Measurements from ENCODE around the gene MLH1.
"Not testable (repeated sequence)": the region's sequence is repeated elsewhere in the genome, so short reads cannot be mapped to it uniquely, and the experiment has no call there.

MLH1 gene

GRCh38 chr3:36993326-36994283, at the start of gene MLH1:
TSS of gene MLH1 (plus strand) at chr3:36993518. CDS start at chr3:36993548, 30 bp downstream.
- DNase-seq (ENCODE audit: low read depth), result no peak

GRCh38 chr3:36943601-36944000, 49.7 kb upstream of the MLH1 start:
- DNase-seq (ENCODE audit: low read depth), result no peak

GRCh38 chr3:36944012-36944640, 49.2 kb upstream of the MLH1 start:
- no peak for DNase-seq (ENCODE audit: low read depth)

GRCh38 chr3:36944641-36945270, 48.6 kb upstream of the MLH1 start, which contains the start of gene TRANK1:
TSS of gene TRANK1 (minus strand) at chr3:36945054. CDS start at chr3:36944809, 245 bp downstream.
- DNase-seq (ENCODE audit: low read depth), result peak; percentile 77

GRCh38 chr3:36945333-36945980, 47.9 kb upstream of the MLH1 start:
- DNase-seq (ENCODE audit: low read depth), result no peak

- not testable (repeated sequence) for DNase-seq (ENCODE audit: low read depth)
Observed at GRCh38 chr3:36947814-36948213, 45.5 kb upstream of the MLH1 start.

GRCh38 chr3:36954452-36955134, 38.7 kb upstream of the MLH1 start:
- DNase-seq (ENCODE audit: low read depth), result no peak

- DNase-seq (ENCODE audit: low read depth), result no peak
Observed at GRCh38 chr3:36956155-36956554, 37.2 kb upstream of the MLH1 start.

- DNase-seq (ENCODE audit: low read depth), result no peak
Observed at GRCh38 chr3:36957063-36957462, 36.3 kb upstream of the MLH1 start.

- no peak for DNase-seq (ENCODE audit: low read depth)
Observed at GRCh38 chr3:36957862-36958686, 35.2 kb upstream of the MLH1 start.

- DNase-seq (ENCODE audit: low read depth), result no peak
Observed at GRCh38 chr3:36959821-36960220, 33.5 kb upstream of the MLH1 start.

- DNase-seq (ENCODE audit: low read depth), result no peak
Observed at GRCh38 chr3:36960502-36960901, 32.8 kb upstream of the MLH1 start.

GRCh38 chr3:36963008-36963407, 30.3 kb upstream of the MLH1 start:
- DNase-seq (ENCODE audit: low read depth), result not testable (repeated sequence)

- DNase-seq (ENCODE audit: low read depth), result no peak
Observed at GRCh38 chr3:36964331-36964730, 29.0 kb upstream of the MLH1 start.

GRCh38 chr3:36964817-36965216, 28.5 kb upstream of the MLH1 start:
- no peak for DNase-seq (ENCODE audit: low read depth)

GRCh38 chr3:36965440-36965839, 27.9 kb upstream of the MLH1 start:
- DNase-seq (ENCODE audit: low read depth), result no peak

GRCh38 chr3:36969085-36969484, 24.2 kb upstream of the MLH1 start:
- no peak for DNase-seq (ENCODE audit: low read depth)

- peak; percentile 46 for DNase-seq (ENCODE audit: low read depth)
Observed at GRCh38 chr3:36969540-36970432, 23.5 kb upstream of the MLH1 start.

GRCh38 chr3:36972163-36972562, 21.2 kb upstream of the MLH1 start:
- no peak for DNase-seq (ENCODE audit: low read depth)

- no peak for DNase-seq (ENCODE audit: low read depth)
Observed at GRCh38 chr3:36973139-36973538, 20.2 kb upstream of the MLH1 start.
